ENCODE results near the gene FOXRED2. TPM values are rescaled to one million over a fixed set of nuclear protein-coding genes. Genes with fewer than 3 reads are reported as not detected.

Gene FOXRED2
- total RNA-seq, 1 donor from 2014 or later = 13.5 TPM

Other genes starting within 250 kb of the FOXRED2 start
- 161 TPM for gene MYH9, start 119.1 kb downstream of the FOXRED2 start, total RNA-seq
- gene TXN2, start 25.4 kb downstream of the FOXRED2 start, total RNA-seq = 131 TPM
- 76.1 TPM for gene EIF3D, start 22.1 kb upstream of the FOXRED2 start, total RNA-seq
- gene CACNG2, start 196.7 kb upstream of the FOXRED2 start, total RNA-seq = not detected